ENCODE measurements around the gene KCNJ16. TPM values are rescaled to one million over a fixed set of nuclear protein-coding genes. Genes with fewer than 3 reads are reported as not detected.

The KCNJ16 gene
- total RNA-seq, 2 experiments from 2014 or later, result not detected

DNA sequence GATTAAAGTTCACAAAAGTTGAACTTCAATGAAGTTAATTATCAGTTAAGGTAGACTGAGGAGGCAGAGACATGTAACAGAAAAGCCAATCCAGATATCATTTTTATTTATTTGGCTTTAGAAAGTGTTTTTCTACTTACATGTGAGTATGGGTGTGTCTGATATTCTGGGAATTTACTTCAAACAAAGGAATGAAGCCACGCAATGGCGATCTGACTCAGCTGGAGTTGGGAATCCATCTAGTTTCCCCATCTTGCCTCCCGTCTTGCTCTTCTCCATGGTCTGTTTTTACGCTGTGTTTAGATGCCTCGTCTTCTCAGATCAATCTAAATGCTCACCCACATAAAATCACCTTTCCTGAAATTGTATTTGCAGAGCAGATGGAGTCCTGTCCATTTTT is 1.7 kb upstream of the KCNJ16 start:
- no peak overlapping the region for H3K4me3 Mint-ChIP-seq

DNA sequence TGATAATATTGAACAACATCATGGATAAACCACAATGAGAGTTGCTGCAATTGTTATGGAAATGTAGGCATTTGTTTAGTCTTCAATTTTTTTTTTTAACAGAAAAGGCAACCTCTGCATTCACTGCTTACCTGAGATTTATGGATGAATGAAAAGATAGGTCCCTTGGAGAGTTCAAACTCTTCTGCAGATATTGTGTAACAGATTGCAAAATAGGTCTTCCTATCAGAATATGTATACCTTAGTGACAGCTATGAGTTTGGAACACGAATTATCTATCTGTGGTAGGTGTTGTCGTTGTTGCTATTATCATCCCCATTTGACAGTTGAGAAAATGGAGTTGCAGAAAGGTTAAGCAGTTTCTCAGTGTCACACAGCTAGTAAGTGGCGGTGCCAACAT is 1.2 kb upstream of the KCNJ16 start:
- POLR2A ChIA-PET, result no interaction called here
- ATAC-seq, result no peak
- no peak overlapping the region for H3K4me3 Mint-ChIP-seq
- H3K4me1 Mint-ChIP-seq (ENCODE audit: low read depth), result no peaks in the 10 kb centered on the region
- peaks cover 2% of the 10 kb centered on the region for H3K27me3 Mint-ChIP-seq
- no peak overlapping the region for H3K27ac Mint-ChIP-seq
- TF ChIP-seq, protein P1, sequence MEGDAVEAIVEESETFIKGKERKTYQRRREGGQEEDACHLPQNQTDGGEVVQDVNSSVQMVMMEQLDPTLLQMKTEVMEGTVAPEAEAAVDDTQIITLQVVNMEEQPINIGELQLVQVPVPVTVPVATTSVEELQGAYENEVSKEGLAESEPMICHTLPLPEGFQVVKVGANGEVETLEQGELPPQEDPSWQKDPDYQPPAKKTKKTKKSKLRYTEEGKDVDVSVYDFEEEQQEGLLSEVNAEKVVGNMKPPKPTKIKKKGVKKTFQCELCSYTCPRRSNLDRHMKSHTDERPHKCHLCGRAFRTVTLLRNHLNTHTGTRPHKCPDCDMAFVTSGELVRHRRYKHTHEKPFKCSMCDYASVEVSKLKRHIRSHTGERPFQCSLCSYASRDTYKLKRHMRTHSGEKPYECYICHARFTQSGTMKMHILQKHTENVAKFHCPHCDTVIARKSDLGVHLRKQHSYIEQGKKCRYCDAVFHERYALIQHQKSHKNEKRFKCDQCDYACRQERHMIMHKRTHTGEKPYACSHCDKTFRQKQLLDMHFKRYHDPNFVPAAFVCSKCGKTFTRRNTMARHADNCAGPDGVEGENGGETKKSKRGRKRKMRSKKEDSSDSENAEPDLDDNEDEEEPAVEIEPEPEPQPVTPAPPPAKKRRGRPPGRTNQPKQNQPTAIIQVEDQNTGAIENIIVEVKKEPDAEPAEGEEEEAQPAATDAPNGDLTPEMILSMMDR (IDR thresholded peaks at IDR 0.05), result no peak
- intact Hi-C loops (cut with micrococcal nuclease), result no loop called here
- CTCF ChIA-PET, result no interaction called here
- H3K36me3 Mint-ChIP-seq (ENCODE audit: low read depth), result no peaks in the 10 kb centered on the region
- no peak for DNase-seq
- no peaks in the 10 kb centered on the region for H3K9me3 Mint-ChIP-seq

More for the DNA sequence above, 1.7 kb upstream of the KCNJ16 start:
- peaks cover 2% of the 10 kb centered on the region for H3K27me3 Mint-ChIP-seq
- no peaks in the 10 kb centered on the region for H3K36me3 Mint-ChIP-seq (ENCODE audit: low read depth)
- CTCF ChIA-PET, result no interaction called here
- DNase-seq (no peak), ATAC-seq (no peak)
- TF ChIP-seq, protein P1 (IDR thresholded peaks at IDR 0.05), result no peak
- POLR2A ChIA-PET, result no interaction called here
- intact Hi-C loops (cut with micrococcal nuclease), result no loop called here
- H3K9me3 Mint-ChIP-seq, result no peaks in the 10 kb centered on the region
- H3K4me1 Mint-ChIP-seq (ENCODE audit: low read depth), result no peaks in the 10 kb centered on the region
- H3K27ac Mint-ChIP-seq, result no peak overlapping the region

DNA sequence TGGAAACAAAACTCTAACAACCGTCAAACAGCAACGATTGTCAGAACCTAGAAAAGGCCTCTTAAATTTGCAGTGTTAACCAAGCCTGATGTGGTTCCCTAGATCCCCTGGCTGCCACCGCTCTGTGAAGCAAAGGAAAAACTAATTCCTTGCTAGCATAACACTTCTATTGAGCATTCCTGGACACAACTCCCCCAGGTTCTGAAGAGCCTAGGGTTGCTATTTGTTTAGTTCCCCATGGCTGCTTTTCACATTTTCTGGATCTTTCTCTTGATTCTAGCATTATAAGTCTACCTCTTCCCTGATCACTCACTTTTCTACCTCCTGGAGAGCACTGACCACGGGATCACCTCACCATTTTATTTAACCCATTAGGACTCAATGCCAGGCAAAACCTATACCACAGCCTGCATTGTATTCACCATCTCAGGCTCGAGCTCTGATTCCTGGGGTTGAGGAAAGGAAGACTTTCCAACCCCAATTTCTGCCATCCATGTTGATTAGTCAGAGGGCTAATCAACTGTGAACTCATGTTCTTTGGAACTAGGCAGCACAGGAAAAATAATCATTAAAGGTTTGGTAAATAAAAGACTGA is 692 bp upstream of the KCNJ16 start:
- TF ChIP-seq, protein P1 (IDR thresholded peaks at IDR 0.05), result no peak
- H3K9me3 Mint-ChIP-seq, result no peaks in the 10 kb centered on the region
- ChIA-PET POLR2A (no interaction called here), CTCF (no interaction called here)
- no peaks in the 10 kb centered on the region for H3K36me3 Mint-ChIP-seq (ENCODE audit: low read depth)
- DNase-seq, result no peak
- intact Hi-C loops (cut with micrococcal nuclease), result no loop called here
- no peak overlapping the region for H3K27ac Mint-ChIP-seq
- no peaks in the 10 kb centered on the region for H3K4me1 Mint-ChIP-seq (ENCODE audit: low read depth)
- no peak overlapping the region for H3K4me3 Mint-ChIP-seq
- no peak for ATAC-seq
- H3K27me3 Mint-ChIP-seq, result peaks cover 2% of the 10 kb centered on the region

DNA sequence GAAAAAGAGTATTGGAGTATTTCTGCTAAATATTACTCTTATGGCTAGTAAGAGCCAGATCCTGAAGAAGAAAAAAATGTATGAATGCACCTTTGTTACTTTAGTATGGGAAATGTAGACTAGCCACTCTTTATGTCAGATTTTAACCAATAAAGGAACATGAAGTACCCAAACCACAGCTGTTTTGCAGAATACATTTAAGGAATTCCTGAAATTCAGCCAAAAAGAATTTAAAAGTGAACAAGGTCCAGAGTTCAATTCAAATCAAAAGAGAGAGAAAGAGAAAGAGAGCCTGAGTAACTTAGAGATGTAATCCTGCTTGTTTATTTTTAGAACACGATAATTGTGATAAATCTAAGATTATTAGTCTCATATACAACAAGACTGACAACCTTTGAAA is 1.2 kb downstream of the KCNJ16 start:
- ATAC-seq (no peak), DNase-seq (no peak)
- no peaks in the 10 kb centered on the region for H3K9me3 Mint-ChIP-seq
- no peaks in the 10 kb centered on the region for H3K4me1 Mint-ChIP-seq (ENCODE audit: low read depth)
- H3K36me3 Mint-ChIP-seq (ENCODE audit: low read depth), result no peaks in the 10 kb centered on the region
- intact Hi-C loops (cut with micrococcal nuclease), result no loop called here
- H3K27ac Mint-ChIP-seq, result no peak overlapping the region
- H3K4me3 Mint-ChIP-seq, result no peak overlapping the region
- CTCF ChIA-PET, result no interaction called here
- POLR2A ChIA-PET, result no interaction called here
- TF ChIP-seq, protein P1 (IDR thresholded peaks at IDR 0.05), result no peak
- H3K27me3 Mint-ChIP-seq, result peaks cover 2% of the 10 kb centered on the region

DNA sequence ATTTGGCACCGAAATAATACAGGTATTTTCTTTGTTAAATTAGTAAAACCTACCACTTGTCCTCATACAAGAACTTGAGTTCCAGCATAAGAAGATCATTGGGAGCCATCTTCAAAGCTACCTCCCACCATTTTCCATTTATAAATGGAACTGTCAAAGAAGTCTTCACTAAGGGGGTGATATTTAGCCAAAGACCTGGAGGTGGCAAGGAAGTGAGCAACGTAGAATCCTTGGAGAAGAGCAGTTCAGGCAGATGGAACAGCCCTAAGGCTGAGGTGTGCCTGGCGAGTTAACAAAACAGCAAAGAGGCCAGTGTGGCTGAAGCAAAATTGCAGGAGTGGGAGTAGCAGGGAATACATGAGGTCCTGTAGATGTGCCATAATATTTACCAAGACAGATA is 1.8 kb downstream of the KCNJ16 start:
- no peak for ATAC-seq
- TF ChIP-seq, protein P1 (IDR thresholded peaks at IDR 0.05), result no peak
- no peaks in the 10 kb centered on the region for H3K36me3 Mint-ChIP-seq (ENCODE audit: low read depth)
- H3K9me3 Mint-ChIP-seq, result no peaks in the 10 kb centered on the region
- intact Hi-C loops (cut with micrococcal nuclease), result no loop called here
- no peak for DNase-seq
- no peaks in the 10 kb centered on the region for H3K4me1 Mint-ChIP-seq (ENCODE audit: low read depth)
- ChIA-PET CTCF (no interaction called here), POLR2A (no interaction called here)
- H3K27me3 Mint-ChIP-seq, result peaks cover 2% of the 10 kb centered on the region
- no peak overlapping the region for H3K4me3 Mint-ChIP-seq
- H3K27ac Mint-ChIP-seq, result no peak overlapping the region
